KMS-11 (cell line): Measurements from ENCODE around the gene ALOX5.

Experiments
- H2AFZ ChIP-seq: fragments of 200-600 bp; sonication (generic); 2 replicates; pipeline ENCODE4 v1.6.1; 2016; ENCODE audit warnings: antibody characterized with exemption, mixed run types, low read depth
- H3K27ac ChIP-seq: fragments of 200-600 bp; sonication (generic); 2 replicates; pipeline ENCODE4 v1.6.1; 2016; ENCODE audit warnings: mild to moderate bottlenecking, mixed run types
- H3K27me3 ChIP-seq: fragments of 200-600 bp; sonication (generic); 2 replicates; pipeline ENCODE4 v1.6.1; 2017; ENCODE audit warnings: mild to moderate bottlenecking, low read depth, mixed run types, moderate library complexity; ENCODE audit not compliant: insufficient read depth
- H3K36me3 ChIP-seq: fragments of 200-600 bp; sonication (generic); 2 replicates; pipeline ENCODE4 v1.6.1; 2017; ENCODE audit warnings: mild to moderate bottlenecking, mixed run types; ENCODE audit not compliant: insufficient read depth
- H3K4me1 ChIP-seq: fragments of 200-600 bp; sonication (generic); 2 replicates; pipeline ENCODE4 v1.6.1; 2016; ENCODE audit warnings: mild to moderate bottlenecking, low read depth, mixed run types; ENCODE audit not compliant: poor library complexity, severe bottlenecking
- H3K4me2 ChIP-seq: fragments of 200-600 bp; sonication (generic); 2 replicates; pipeline ENCODE4 v1.7.0; 2016; ENCODE audit warnings: mild to moderate bottlenecking, mixed run types
- H3K4me3 ChIP-seq: fragments of 200-600 bp; sonication (generic); IDR thresholded peaks from 2 replicates; pipeline ENCODE4 v1.6.1; 2017; ENCODE audit warnings: low read depth, low read length, mixed read lengths; ENCODE audit not compliant: insufficient read depth
- H3K79me2 ChIP-seq: fragments of 200-600 bp; sonication (generic); 2 replicates; pipeline ENCODE4 v1.6.1; 2016; ENCODE audit warnings: low read depth, mixed run types; ENCODE audit not compliant: insufficient read depth
- H3K9ac ChIP-seq: fragments of 200-600 bp; sonication (generic); 2 replicates; pipeline ENCODE4 v1.6.1; 2016; ENCODE audit warnings: mild to moderate bottlenecking, mixed run types
- H4K20me1 ChIP-seq: fragments of 200-600 bp; sonication (generic); 2 replicates; pipeline ENCODE4 v1.6.1; 2016; ENCODE audit warnings: mild to moderate bottlenecking, mixed run types; ENCODE audit not compliant: insufficient read depth
- TF ChIP-seq, protein P1 (sequence below): fragments of 200-600 bp; sonication (generic); conservative IDR thresholded peaks from 2 replicates; pipeline ENCODE4 v1.6.1; 2017; ENCODE audit warnings: low read depth, mild to moderate bottlenecking, antibody characterized with exemption, low read length, moderate library complexity, mixed read lengths

ALOX5 gene

DNA sequence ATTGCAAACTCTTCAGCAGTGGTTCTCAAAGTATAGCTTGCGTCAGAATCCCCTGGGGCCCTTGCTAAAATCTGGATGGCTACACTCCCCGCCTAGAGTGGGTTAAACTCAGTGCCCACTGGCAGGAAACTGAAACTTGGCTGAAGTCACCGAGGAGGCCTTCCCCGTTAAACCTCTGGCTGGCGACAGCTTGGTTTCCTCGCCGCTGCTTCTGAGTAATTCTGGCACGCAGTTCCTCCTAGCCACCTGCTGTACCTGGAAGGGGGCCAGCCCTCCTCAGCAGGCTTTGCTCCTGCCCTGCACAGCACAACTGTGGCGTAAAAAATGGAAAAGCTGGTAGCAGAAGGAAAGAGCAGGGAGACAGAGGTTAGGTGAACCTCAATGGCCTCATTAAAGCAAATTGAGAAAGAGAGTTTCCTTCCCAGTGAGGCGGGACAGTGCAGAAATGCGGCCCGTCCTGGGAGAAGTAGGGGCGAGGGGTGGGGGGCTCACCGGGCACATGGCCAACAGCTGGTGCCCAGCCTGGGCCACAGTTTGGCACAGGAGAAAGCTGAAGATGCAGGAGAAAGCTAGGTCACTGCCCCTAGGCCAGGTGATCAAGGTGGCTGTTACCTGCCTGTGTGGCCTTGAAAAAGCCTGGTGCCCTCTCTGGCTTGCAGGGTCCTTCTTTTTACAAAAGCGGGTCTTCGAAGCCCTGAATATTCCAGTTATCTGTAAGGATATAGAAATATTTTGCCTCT is 46.6 kb downstream of the ALOX5 start:
- Histone ChIP-seq H3K4me2 (peak overlapping the region; percentile 94), H4K20me1 (no peaks in the 10 kb centered on the region), H2AFZ (no peak overlapping the region), H3K9ac (peak overlapping the region; percentile 88), H3K27ac (peak overlapping the region; percentile 88), H3K36me3 (no peaks in the 10 kb centered on the region), H3K79me2 (no peaks in the 10 kb centered on the region), H3K4me3 (no peak overlapping the region), H3K4me1 (peaks cover 58% of the 10 kb centered on the region), H3K27me3 (no peaks in the 10 kb centered on the region)
- TF ChIP-seq, protein P1, sequence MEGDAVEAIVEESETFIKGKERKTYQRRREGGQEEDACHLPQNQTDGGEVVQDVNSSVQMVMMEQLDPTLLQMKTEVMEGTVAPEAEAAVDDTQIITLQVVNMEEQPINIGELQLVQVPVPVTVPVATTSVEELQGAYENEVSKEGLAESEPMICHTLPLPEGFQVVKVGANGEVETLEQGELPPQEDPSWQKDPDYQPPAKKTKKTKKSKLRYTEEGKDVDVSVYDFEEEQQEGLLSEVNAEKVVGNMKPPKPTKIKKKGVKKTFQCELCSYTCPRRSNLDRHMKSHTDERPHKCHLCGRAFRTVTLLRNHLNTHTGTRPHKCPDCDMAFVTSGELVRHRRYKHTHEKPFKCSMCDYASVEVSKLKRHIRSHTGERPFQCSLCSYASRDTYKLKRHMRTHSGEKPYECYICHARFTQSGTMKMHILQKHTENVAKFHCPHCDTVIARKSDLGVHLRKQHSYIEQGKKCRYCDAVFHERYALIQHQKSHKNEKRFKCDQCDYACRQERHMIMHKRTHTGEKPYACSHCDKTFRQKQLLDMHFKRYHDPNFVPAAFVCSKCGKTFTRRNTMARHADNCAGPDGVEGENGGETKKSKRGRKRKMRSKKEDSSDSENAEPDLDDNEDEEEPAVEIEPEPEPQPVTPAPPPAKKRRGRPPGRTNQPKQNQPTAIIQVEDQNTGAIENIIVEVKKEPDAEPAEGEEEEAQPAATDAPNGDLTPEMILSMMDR = no peak

DNA sequence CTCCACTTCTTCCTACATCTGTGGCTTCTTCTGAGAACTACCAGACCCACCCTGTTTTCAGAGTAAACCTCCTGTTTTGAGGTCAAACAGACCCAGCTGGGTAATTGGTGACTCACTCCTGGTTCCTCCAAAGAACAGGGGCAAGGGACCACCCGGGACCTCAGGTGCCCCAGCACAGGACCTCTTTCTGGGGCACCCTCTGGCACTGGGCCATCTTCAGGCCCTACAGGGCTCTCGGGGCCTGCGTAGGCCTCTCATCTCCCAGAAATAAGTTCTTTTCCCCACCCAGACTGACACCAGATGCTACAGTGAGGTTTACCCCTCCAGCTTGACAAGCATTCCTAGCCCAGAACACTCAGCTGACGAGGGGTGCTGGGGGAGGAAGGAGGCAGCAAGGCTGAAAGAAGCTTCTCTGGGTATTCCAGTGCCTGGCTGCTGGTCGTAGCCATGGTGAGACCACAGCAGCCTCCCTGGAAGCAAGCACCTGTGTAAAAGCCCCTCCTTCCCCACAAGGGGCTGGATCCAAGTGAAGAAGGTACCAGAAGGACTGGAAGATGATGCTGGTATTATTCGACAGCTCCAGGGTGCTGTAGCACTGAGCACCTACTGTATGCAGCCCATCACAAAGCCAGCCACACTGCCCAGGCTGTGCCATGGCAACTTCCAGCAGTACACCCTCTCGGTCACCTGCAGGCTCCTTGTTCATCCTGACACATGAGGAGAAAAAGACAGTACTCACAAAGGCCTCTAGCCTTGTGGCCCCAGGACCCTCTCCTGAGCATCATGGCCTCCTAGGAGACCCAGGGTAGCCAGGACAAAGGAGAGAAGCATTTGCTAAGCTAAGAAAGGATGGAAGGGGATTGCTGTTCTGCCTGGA is 47.4 kb downstream of the ALOX5 start:
- Histone ChIP-seq H3K27ac (peak overlapping the region; percentile 88), H2AFZ (peak overlapping the region; percentile 16; the same call in 1 of the 2 replicates), H3K36me3 (no peaks in the 10 kb centered on the region), H3K79me2 (no peaks in the 10 kb centered on the region), H3K4me1 (peaks cover 66% of the 10 kb centered on the region), H3K4me2 (peak overlapping the region; percentile 94), H3K27me3 (no peaks in the 10 kb centered on the region), H4K20me1 (no peaks in the 10 kb centered on the region), H3K9ac (peak overlapping the region; percentile 88), H3K4me3 (no peak overlapping the region)
- TF ChIP-seq, protein P1 = no peak

GRCh38 chr10:45422207-45422865 is 48.3 kb downstream of the ALOX5 start:
- TF ChIP-seq, protein P1 = no peak
- Histone ChIP-seq H3K4me3 (no peak overlapping the region), H3K4me2 (peak overlapping the region; percentile 94), H3K27ac (peak overlapping the region; percentile 88), H3K36me3 (no peaks in the 10 kb centered on the region), H2AFZ (no peak overlapping the region), H3K4me1 (peaks cover 65% of the 10 kb centered on the region), H4K20me1 (no peaks in the 10 kb centered on the region), H3K9ac (peak overlapping the region; percentile 88; the same call in 1 of the 2 replicates), H3K27me3 (no peaks in the 10 kb centered on the region), H3K79me2 (no peaks in the 10 kb centered on the region)

DNA sequence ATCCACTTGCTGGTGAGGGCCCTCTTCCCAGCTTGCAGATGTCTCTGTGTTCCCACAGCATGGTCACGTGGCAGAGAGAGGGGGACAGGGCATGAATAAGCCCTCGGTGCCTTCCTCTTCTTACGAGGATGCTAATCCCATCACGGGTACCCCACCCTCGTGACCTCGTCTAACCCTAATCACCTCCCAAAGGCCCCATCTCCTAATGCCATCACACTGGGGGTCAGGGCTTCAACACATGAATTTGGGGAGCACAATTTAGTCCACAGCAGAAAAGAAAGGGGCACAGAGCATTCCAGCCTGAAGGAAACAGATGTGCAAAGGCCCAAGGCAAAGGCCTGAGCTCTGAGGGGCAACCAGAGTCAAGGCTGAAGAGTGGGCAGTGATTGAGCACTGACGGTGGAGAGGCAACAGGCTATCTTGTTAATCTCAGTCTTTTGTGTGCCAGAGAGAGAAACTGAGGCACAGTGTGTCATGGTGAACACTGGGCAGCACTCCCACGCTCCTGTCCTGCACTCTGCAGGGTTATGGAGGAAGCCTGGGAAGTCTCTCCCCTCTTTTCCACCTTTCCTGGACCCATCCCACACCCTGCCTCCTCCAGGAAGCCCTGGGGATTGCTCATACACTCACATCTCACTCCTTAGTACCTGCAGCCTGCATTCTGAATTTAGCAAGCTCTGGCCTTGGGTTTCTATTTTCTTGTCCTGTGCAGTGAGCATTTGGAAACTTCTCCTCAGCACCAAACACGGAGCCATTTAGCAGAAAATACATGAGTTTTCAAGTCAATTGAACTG is 49.0 kb downstream of the ALOX5 start:
- Histone ChIP-seq H3K36me3 (no peaks in the 10 kb centered on the region), H3K4me1 (peaks cover 58% of the 10 kb centered on the region), H3K4me3 (no peak overlapping the region), H3K79me2 (no peaks in the 10 kb centered on the region), H4K20me1 (no peaks in the 10 kb centered on the region), H3K27me3 (no peaks in the 10 kb centered on the region), H3K4me2 (peak overlapping the region; percentile 94; the same call in 1 of the 2 replicates), H3K9ac (no peak overlapping the region), H3K27ac (peak overlapping the region; percentile 88), H2AFZ (no peak overlapping the region)
- TF ChIP-seq, protein P1 = no peak
